PFSK-1 (cell line): ENCODE measurements around the gene SYNE2.

Experiments
- POLR2AphosphoS5 ChIP-seq: IDR thresholded peaks from 2 replicates; pipeline ENCODE4 v1.6.1; 2012; ENCODE audit warnings: low read depth, mild to moderate bottlenecking, control low read depth, low read length, moderate library complexity
- SIN3A ChIP-seq: IDR thresholded peaks from 2 replicates; pipeline ENCODE4 v1.6.1; 2012; ENCODE audit warnings: mild to moderate bottlenecking, low read length, moderate library complexity, borderline replicate concordance; ENCODE audit not compliant: insufficient read depth
- TAF1 ChIP-seq: IDR thresholded peaks from 2 replicates; pipeline ENCODE4 v1.6.1; 2012; ENCODE audit warnings: low read length, control low read depth, borderline replicate concordance; ENCODE audit not compliant: insufficient read depth
- TF ChIP-seq, protein P1 (sequence below), 2 experiments: IDR thresholded peaks; 2 replicates each; pipeline versions ENCODE4 v1.6.1 to v1.8.0; 2011 to 2012; ENCODE audit warnings: low read depth in 2 of 2, low read length in 2 of 2, control low read depth in 1 of 2, inconsistent platforms in 1 of 2, mild to moderate bottlenecking in 1 of 2, moderate library complexity in 1 of 2; ENCODE audit not compliant: insufficient read depth in 1 of 2

DNA sequence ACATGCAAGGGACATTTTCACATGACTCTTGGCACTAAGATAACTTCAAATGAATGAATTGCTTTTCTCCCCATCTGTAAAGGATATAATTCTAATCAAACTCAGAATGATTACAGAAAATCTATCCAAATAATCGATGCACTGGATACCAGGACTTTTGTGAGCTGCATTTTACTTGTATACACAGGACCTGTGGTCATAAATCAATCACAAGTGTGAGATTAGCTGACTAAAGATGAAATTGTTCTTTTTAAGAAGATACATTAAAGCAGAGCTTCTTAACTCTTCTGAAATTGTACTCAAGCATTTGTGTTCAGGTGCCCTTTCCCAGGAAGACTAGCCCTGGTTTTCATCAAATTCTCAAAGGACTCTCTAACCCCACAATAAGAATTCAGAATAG, 375.1 kb downstream of the SYNE2 start:
- TF ChIP-seq POLR2AphosphoS5 (no peak), TAF1 (no peak), SIN3A (no peak)
- TF ChIP-seq, protein P1, sequence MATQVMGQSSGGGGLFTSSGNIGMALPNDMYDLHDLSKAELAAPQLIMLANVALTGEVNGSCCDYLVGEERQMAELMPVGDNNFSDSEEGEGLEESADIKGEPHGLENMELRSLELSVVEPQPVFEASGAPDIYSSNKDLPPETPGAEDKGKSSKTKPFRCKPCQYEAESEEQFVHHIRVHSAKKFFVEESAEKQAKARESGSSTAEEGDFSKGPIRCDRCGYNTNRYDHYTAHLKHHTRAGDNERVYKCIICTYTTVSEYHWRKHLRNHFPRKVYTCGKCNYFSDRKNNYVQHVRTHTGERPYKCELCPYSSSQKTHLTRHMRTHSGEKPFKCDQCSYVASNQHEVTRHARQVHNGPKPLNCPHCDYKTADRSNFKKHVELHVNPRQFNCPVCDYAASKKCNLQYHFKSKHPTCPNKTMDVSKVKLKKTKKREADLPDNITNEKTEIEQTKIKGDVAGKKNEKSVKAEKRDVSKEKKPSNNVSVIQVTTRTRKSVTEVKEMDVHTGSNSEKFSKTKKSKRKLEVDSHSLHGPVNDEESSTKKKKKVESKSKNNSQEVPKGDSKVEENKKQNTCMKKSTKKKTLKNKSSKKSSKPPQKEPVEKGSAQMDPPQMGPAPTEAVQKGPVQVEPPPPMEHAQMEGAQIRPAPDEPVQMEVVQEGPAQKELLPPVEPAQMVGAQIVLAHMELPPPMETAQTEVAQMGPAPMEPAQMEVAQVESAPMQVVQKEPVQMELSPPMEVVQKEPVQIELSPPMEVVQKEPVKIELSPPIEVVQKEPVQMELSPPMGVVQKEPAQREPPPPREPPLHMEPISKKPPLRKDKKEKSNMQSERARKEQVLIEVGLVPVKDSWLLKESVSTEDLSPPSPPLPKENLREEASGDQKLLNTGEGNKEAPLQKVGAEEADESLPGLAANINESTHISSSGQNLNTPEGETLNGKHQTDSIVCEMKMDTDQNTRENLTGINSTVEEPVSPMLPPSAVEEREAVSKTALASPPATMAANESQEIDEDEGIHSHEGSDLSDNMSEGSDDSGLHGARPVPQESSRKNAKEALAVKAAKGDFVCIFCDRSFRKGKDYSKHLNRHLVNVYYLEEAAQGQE (IDR thresholded peaks at IDR 0.05; ENCODE audit: insufficient read depth in 1 of 2, low read depth in 2 of 2, low read length in 2 of 2): no peak
